HG03457 (cell line): Measurements from ENCODE around the gene AURKAIP1.
"Not testable (repeated sequence)": the region's sequence is repeated elsewhere in the genome, so short reads cannot be mapped to it uniquely, and the experiment has no call there.

ENCODE experiments used
- ATAC-seq: cut with Tn5 transposase; IDR thresholded peaks from one replicate; pipeline ENCODE4 v1.9.1; 2021; ENCODE audit warnings: moderate number of reproducible peaks; ENCODE audit not compliant: unreplicated experiment

AURKAIP1 gene

DNA sequence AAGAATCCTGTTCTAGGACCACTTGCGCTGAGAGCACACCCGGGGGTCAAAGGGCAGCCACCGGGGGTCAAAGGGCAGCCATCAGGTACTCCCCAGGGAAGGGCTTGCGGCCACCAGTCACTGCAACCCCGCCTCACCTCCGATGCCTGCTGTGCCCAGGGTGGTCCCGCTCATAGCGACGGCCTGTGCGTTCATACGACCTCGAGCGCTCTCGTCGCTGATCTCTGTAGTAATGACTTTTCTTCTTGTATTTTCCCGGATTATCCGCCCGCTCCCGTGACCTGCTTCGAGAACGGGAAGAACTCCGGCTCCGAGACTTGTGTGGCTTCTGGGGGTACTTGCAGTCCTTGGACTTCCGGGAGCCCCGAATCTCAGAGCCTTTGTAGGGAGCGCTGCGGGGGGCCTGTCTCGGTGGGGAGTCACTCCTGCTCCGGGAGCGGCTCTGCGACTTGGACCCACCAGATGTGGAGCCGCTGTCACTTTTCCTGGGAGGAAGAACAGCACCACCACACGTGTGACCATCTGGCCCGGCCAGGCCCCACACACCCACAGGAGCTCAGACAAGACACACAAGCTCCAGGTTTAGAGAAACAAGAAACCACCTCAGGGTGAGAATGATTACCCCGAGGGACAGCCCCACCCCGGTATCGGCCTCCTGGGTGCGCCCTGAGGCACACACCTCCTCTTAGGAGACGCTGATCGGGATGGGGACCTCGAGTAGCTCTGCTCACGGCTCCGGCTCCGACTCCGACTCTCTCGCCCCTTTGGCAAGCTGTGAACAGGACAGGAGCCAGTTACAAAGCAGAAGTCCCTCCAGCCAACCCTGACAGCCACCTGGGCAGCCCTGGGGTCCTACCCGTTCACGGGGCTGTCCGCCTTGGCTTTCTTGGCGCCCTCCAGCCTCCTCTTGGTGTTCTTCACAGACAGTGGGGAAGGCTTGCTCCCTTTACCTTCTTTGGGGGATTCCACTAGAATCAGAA lies 12.4 kb upstream of the AURKAIP1 start:
- no peak for ATAC-seq

DNA sequence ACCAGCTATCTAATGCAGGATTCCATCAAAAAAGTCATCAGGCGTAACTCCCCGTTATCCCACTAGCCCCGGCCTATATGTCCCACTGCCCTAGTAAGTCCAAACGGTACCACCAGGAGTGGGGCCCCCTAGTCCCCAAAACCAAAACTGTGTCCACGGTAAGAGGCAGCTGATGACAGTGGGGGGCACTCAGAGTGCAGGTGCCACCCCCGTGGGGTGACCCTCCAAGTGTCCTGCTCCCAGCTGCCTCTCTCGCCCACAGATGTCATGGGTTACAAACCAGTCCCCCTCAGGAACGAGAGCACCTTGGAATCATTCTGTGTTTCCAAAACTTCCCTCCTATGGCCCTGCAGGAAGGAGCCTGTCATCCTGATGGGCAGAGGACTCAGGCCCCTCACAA lies 10.9 kb upstream of the AURKAIP1 start:
- ATAC-seq, result no peak

DNA sequence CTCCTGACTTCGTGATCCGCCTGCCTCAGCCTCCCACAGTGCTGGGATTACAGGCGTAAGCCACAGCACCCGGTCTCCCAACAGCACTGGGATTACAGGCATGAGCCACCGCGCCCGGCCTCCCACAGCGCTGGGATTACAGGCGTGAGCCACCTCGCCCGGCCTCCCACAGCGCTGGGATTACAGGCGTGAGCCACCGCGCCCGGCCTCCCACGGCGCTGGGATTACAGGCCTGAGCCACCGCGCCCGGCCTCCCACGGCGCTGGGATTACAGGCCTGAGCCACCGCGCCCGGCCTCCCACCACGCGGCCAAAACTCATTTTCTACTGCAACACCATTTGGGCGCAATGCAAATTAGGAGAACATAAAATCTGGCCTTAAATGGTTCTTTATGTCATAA lies 10.3 kb upstream of the AURKAIP1 start:
- not testable (repeated sequence) for ATAC-seq

DNA sequence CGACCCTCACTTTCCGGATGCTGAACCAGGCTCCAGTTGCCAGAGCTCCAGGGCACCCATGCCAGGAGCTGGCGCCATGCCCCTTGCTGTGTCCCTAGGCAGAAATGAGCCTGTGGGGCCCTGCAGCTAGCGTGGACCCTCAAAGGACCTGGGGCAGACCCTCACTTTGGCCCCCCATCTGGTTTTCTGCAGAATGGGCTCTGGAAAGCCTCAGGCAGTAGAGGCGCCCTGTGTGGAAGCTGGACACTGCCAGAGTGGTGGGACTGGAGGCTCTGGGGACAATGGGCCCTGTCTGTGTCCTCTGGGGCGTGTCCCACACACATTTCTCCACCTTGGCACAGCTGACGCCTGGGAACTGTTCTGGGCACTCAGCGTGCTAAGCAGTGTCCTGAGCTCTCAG lies 6.3 kb upstream of the AURKAIP1 start:
- no peak for ATAC-seq

DNA sequence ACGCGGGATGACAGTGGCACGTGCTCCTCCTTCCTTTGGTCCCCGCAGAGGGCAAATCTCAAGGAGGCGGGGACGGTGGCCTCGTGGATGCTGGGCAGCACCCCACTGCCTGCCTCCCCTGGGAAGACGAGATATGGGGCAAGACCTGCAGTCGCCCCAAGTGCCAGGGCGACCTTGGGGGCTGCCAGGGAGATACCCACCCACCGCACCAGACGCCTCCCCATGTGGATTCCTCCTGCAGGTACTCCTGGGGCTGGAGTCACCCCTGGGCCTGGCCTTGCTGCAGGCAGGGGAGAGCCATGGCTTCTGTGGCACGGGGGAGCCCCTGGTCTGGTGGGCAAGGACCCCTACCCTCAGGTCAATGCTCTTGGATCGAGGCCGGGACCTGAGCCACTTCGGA lies 5.9 kb upstream of the AURKAIP1 start:
- ATAC-seq, result no peak

DNA sequence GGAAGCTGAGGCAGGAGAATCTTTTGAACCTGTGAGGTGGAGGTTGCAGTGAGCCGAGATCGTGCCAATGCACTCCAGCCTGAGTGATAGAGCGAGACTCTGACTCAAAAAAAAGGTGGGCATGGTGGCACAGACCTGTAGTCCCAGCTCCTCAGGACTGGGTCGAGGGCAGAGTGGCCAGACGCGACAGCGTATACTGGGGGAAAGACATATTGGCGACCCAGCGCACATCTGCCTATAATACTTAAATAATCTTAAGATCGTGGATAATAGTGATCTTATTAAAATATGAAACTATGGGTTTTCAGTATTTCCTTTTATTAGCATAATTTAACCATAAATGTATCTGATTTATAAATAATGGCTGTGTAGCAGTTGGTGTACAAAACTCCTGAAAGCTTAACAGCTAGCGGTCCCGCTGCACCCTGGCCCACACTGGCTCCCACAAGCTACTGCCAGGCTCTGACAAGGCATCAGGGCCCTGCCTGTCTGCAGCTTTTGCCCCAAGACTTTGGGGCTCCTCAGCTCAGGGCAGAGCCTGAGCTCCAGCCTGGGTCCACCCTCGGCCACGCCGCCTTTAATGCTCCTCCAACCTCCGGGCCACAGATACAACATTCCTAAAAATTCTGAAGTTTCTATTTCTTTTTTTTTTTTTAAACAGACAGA lies 2.7 kb upstream of the AURKAIP1 start:
- ATAC-seq, result no peak

DNA sequence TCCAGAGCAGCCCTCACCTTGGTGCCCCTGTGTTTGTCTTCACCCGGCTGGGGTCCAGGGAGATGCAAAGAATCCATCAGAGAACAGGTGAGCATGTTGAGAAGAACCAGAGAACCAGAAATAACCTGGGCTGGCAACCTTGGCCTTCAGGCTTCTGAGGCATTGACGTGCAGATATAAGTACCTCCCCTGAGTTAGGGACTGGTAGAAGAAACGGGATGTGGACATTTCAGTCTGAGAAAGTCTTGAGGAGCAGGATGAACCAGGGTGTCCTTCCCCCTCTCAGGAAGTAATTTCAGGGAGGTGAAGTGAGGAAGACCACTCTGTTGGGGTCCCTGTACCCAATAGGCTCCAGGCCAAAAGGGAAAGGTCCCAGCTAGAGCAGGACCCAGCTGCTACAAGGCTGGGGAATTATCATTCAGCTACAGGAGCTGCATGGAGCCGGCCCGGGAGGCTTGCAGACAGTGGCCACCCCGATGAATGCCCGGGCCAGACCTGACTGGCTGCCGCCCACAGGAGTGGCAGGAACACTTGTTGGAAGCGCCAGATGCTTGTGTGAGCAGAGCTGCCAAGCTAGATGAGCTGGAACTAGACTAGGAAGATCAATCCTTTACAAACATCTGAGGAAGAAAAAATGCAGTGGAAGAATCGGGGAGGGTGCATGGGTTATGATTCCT lies 1.7 kb upstream of the AURKAIP1 start:
- ATAC-seq, result no peak

DNA sequence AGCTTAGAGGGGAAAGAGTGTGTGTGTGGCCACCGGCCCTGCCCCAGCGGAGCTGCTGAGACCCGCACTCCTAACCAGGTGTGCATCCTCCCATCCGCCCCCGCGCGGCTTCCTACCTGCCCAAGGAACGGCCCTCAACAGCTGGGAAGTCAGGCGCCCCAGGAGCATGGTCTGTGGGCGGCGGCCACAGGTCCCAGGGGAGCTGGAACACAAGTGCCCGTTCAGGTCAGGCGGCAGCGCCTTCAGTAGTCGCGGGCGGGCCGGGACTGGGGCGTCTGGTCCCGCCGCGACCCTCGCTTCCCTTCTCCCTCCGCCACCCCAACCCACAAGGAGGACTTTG lies 448 bp downstream of the AURKAIP1 start:
- no peak for ATAC-seq

DNA sequence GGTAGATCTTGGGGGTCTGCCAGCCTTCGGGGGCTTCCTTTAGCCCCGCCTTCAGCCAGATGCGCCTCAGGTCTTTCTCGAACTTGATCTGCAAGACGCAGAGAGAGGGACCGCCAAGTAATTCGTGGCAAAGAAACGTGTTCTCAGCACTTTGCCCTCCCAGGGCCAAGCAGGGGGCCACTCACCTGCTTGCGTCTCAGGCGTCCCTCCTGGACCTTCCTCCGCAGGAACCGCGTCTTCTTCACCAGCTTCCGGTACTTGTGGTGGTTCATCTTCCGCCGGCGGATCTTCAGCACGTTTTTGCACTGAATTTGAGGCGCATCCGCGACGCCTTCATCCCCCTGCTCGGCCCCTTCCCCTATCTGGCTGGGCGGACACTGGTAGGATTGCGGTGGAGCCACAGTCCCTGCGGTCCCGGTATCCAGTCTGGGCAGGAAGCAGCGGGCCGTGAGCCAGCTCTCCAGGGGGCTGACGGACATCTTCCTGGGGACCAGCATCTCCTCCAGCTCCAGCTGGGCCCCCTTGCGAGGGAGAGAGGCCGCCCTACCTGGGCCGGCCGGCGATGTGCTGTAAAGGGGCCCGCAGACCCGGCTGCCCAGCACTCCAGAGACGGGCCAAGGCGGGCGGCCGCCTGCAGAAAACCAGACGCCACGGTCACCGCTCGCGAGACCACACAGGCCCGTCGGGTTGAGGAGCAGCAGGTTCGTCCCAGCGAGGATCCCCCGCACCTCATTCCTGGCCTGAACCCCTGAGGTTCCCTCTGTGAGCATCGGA lies 1.0 kb downstream of the AURKAIP1 start:
- ATAC-seq, result no peak

DNA sequence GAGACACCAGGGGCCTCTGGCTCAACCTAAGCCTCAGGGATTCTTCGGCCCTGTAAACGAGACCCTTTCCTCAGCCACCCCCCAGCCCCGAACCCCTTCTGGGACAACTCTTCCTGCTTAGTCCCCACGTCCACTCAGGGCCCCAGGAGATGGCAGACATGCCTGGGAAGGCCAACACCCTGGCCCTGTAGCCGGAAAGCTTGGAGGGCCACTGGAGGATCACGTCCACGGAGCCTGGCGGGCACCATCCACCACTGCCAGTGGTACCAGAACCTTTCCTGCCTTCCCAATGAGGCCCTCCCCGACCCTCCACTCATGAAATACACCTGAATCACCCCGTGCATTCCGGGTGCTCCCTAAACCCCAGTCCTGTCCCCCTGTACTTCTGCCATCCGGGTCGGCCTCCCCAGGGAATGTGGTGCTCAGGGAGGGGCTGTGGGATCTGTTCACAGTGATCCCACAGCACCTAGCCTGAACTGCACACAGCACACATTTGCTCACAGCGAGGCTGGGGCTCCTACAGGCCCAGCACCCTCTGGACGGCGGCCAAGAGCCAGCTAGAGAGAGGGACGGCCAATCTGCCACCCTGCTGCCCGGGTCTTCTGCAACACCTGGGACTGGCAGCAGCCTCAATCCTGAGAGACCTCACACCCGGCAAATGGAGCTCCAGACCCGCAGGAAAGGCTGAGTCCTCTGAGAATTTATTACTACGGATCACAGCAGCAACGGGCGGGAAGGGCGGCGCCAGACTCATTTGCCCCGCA lies 1.8 kb downstream of the AURKAIP1 start:
- ATAC-seq, result no peak

DNA sequence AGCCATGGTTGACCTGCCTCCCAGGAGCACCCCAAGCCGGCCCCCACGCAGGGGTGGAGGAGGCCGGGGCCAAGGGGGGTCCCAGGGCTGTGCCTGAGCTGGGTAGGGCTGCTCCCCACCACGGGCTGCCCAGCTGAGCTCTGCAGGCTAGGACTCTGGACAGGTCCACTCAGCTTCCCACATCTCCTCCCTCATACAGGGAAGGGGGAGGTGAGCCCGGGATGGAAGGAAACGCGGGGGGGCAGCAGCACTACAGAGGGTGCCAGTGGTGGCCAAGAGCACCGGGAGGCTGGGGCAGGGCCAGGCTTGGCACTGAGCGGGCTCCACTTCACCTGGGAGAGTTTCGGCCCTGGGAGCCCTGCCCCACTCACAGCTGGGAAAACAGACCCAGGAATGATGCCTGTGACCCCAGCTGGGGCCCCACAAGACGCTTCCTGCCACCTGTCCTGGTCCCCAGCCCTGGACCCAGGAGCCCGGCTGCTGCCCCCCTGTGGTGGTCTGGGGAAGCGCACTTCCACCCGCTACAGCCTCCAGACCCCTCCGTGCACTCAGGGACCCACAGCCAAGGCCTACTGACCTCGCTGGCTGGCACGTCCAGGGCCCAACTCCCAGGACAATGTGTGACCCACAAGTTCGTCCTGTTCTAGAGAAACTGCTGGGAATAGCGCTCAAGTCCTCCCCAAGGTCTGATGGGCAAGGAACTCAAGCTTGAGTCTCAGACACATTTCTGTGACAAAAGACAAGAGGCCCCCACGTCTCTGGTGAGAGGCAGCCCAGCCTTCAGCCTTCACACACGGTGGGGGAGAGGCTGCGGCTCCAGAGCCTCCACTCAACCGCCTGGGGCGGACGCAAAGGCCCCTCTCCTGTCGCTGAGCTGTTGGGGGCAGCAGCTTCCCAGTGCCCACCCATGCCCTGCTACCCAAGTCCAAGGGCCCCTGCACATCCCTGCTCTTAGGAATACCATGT lies 3.0 kb downstream of the AURKAIP1 start:
- no peak for ATAC-seq

DNA sequence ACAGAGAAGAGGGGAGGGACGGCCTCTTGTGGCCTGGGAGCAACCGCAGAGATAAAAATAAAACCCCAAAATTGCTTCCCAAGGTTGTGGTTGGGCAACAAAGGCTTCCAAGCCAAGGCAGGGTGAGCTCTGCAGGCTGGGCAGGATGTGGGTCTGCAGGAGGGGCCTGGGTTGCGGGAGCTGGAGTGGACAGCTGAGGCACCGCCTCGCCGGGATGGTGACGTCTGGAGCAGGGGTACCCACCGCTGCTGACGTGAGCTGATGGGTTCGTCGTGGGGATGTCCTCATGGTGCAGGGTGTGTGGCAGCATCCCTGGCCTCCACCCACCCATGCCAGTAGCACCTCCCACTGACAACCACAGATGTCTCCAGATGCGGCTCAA lies 3.7 kb downstream of the AURKAIP1 start:
- ATAC-seq, result no peak

DNA sequence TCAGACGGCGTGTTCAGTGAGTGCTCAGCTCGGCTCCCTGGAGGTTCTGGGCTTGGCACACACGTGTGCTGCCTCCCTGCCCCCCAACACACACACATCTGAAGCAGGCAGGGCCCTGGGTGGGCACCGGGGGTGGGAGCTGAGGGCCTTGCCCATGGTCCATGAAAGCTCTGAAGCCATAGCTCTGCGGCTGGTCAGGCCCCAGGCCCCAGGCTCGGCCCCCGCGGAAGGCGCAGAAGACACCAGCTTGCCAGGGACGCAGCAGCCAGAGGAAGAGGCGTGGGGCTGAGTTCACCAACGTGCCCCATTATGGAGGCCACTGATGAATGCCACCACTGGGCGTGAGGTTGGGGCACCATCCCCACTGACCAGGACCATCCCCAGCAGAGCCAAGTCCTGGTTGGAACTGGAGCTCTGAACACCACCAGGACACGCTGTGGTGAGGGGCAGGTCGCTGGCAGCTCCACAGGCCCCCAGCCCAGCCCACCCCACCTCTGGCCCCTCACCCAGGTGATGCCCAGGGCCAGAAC lies 4.2 kb downstream of the AURKAIP1 start:
- ATAC-seq, result no peak

DNA sequence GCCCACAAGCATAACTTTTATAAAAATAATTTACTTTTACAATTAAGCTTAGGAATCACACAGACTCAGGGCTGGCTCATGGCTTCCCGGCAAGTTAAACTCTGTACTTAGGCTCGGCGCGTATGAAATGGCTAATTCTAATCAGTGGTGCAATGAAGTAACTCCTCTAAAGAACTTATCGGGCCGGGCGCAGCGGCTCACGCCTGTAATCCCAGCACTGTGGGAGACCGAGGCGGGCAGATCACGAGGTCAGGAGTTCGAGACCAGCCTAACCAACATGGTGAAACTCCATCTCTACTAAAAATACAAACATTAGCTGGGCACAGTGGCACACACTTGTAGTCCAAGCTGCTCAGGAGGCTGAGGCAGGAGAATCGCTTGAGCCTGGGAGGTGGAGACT lies 4.9 kb downstream of the AURKAIP1 start:
- ATAC-seq, result not testable (repeated sequence)

DNA sequence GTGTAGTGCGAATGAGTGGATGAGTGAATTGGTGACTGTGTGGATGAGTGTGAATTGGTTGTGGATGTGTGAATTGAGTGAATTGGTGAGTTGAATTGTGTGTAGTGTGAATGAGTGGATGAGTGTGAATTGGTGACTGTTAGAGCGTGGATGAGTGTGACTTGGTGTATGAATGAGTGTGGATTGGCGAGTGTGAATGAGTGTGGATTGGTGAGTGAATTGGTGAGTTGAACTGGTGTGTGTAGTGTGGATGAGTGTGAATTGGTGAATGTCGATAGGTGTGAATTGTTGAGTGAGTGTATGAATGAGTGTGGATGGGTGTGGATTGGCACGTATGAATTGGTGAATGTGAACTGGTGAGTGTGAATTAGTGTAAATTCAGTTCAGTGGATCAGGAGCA lies 7.7 kb downstream of the AURKAIP1 start:
- ATAC-seq, result no peak

DNA sequence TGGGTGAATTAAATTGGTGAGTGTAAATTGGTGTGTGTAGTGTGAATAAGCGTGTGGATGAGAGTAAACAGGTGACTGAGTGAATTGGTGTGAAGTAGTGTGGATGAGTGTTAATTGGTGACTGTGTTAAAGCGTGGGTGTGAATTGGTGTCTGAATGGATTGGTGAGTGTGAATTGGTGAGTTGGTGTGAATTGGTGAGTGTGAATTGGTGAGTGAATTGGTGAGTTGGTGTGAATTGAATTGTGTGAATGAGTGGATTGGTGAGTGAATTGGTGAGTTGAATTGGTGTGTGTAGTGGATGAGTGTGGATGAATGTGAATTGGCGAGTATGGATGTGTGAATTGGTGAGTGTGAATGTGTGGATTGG lies 8.3 kb downstream of the AURKAIP1 start:
- ATAC-seq, result no peak

DNA sequence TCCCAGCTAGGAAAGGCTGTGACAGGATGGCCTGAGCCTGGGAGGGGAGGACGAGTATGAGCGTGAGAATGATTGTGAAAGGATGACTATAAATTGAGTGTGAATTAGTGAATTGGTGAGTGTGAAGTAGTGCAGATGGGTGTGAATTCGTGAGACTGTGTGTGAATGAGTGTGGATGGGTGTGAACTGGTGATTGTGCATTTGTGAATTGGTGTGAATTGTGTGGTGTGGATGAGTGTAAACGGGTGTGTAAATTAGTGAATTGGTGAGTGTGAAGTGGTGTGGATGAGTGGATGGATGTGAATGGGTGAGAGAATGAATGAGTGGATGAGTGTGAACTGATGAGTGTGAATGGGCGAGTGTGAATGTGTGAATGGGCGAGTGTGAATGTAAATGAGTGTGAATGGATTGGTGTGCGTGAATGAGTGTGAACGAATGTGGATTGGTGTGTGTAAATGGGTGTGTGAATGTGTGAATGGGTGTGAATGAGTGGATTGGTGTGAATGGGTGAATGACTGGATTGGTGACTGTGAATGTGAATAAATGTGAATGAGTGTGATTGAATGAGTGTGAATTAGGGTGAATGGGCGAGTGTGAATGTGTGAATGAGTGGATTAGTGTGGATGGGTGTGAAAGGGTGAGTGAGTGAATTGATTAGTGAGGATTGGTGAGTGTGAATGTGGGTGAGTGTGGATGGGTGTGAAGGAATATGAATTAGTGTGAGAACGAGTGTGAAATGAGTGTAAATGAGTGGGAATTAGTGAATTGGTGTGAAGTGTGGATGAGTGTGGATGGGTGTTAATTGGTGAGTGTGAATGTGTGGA lies 8.9 kb downstream of the AURKAIP1 start:
- no peak for ATAC-seq

DNA sequence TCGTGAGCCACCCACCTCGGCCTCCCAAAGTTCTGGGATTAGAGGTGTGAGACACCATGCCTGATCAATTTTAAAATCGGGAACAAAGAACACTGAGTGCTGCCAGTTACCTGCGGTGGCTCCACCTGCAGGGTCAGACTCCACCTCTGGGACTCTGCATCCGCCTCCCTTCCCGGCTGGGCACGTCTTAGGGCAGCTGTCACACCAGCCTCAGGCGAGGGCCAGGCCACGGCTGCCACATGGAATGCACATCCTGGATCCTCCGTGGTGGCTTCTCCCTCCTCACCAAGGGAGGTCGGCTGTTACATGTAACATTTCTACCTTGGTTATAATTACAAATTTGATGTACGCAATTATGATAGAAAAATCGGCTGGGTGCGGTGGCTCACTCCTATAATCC lies 10.7 kb downstream of the AURKAIP1 start:
- no peak for ATAC-seq
